ENCODE data around the gene NAP1L5.

The NAP1L5 gene

DNA sequence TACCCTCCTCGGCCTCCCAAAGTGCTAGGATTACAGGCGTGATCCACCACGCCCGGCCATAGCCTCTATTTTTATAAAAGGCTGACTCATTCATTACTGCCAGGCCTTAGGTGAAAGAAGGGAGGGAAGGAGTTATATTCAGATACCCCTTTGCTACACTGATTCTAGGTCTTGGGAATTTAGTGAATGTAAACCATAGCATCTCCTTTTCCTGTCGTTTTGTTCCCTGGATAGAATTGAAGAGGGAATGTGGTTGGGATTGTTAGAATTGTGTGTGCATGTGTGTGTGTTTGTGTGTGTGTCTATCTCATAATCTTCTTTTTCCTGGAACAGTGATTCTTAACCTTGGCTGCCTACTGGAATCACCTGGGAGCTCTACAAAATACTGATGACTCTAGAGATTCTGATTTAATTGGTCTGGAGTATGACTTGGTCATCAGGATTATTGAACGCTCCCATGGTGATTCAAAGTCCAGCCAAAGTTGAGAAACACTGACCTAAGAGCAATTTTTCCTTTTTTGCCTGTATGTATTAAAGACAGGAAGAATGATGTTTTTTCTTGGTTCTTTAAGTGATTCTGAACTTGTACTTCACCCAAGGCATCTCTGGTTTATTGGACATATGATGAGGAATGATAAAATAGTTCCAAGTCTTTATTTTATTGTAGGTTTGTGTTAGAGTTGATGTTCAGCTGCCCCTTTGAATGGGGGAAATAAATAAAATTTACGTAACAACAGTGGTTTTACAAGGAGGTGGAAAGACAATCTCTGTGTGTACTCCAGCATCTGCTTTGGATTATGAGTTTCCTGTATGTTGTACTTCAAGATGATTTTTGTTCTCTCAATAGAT, 37.0 kb downstream of the NAP1L5 start:
- no peak for DNase-seq (ENCODE audit: low read depth)

DNA sequence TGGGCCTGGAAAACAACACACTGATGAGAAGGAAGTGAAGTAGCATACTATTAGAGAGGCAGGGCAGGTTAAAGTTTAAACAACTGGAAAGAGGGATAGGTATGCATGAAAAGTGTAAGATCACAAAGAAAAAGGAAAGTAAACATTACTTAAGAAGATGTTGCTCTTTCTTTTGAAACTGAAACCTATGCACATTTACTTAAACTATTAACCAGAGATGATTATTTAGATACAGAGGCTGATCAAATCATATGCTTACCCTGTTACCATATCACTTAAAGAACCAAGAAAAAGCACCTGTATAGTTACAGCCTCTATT, 37.8 kb downstream of the NAP1L5 start:
- no peak for DNase-seq (ENCODE audit: low read depth)

DNA sequence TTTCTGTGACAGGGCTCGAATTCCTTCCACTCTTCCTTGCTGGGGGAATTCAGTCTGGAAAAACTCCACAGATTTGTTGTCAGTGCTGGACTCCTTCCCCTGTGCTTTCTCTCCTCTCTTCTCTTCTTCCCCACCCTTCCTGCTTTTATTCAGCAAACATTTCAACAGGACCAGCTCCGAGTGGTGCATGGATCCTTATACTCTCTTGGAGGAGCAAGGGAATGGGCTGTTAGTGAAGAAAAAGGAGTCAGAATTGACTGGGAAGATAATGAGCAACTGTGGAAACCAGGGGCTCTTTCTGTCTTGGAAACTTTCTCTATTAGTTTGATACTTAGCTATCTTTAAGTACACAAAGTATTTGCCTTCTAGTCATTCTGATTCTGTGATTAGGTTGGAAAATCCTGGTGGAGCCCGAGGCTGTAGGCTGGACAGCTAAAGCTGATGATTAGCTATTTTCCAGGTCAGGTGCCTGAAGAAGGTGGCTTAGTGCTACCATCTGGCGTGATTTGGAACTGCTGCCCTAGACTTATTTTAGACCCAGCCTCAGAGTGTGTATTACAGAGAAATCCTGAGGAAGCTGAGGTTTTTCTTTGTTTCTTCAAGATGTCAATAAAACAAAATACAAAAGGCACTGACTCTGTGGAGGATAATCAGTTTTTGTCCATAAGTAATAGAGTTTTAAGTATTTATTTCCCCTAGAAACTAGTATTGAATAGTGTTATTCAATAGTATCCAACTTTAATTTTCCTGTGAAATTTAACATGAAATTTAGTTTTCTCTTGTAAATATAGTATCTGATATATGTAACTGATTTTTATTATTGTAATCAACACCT, 38.4 kb downstream of the NAP1L5 start:
- no peak for DNase-seq (ENCODE audit: low read depth)

DNA sequence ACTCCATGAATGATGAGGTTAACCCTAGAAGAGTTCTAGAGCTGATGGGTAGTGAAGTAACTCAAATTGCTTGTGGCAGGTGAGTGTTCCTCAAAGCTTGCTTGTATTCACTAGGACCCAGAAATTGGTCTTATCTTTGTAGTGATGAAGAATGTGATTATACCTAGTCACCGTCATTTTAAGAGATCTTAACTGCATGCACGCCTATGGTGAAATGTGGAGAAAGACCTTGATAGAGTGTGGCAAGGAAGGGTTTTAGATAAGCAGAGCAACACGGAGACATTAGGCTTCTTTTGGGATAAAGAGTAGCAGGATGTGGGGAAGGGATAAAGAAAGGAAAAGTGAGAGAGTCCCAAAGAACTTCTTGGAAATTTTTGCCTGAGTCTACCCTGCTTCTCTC, 42.4 kb downstream of the NAP1L5 start:
- DNase-seq (ENCODE audit: low read depth), result no peak

DNA sequence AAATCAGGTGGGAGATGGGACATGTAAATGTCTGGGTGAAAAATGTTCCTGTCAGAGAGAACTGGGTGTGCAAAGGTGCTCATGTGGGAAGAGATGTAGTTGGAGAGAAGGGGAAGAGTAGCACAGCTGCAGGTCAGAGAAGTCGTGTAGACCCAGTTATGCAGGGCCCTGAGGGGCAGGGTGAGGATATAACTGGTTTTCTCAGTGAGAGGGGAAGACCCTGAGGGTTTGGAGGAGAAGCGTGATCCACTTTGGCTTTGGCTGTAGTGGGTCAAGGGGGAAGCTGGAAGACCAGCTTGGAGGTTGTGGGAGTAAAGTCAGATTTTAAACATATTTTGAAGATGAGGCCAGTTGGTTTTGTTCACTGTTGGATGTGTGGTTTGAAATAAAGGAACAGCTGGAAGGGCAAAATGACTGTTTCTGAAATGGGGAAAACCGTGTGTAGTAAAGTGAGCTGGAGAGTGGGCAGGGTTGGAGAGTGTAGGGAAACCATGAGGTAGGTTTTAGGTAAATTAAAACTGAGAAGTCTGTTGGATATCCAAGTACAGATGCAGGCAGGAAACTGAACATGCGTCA, 44.2 kb downstream of the NAP1L5 start:
- no peak for DNase-seq (ENCODE audit: low read depth)

DNA sequence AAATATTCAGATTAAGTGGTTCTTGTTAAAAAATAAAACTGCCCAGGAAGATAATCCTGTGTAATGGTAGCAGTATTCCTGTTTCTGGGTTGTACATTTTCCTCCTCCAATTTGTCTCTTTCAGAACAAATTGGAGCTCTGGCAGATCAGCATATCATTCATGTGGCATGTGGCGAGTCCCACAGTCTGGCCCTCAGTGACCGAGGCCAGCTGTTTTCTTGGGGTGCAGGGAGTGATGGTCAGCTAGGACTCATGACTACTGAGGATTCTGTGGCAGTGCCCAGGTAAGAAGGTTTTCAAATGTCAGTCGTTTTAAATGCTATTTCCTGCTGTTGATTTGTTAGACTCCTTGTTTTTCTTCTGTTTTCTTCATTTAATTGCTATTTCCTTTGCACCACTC, 47.9 kb downstream of the NAP1L5 start:
- DNase-seq (ENCODE audit: low read depth), result no peak

DNA sequence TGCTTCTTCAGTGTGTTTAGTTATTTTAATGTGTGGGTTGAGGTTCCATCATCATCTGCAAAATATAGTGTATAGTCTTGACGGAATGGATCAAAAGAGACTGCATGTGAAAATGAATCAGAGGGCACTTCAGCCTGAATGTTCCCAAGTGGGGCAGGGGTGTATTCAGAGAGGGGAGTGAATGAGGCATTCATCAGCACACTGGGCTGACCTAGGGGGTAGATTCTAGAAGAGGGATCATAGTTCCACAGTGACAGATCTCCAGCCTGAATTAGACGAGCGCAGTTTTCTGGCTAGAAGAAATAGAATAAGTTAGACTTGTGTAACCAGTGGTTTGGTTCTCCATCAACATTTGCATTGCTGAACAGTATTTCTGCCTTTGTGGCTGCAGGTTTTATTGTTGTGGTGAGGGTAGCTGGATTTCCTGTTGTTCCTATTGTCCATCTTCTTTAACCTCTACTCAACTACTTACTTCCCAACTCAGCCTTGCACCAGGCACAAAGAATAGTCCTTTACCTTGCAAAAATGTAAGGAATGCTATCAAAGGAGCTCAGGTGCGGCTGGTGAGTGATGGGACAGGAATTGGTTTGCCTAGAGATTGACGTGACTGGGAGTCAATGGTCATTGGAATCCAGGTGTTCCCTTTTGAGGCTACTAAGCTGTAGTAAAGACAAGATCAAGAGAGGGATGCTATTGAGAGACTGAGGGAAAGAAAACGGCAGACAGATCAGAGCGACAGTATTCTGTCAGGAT, 50.9 kb downstream of the NAP1L5 start:
- no peak for DNase-seq (ENCODE audit: low read depth)

DNA sequence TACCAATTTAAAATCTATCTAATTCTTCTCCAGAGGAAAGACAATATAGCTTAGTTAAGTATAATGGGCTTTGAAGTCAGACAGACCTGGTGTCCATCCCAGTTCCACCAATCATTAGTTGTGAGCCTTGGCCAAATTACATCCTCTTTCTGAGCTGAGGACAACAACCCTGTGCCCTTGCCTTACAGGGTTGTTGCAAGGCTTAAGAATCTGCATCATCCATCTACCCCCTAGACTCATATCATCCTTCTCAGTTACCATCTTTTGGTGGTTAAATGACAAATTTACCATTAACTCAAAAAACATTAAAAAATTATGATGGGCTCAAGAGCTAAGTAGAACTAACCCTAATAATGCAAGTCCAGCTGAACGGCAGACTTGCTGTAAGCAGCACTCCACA, 51.6 kb downstream of the NAP1L5 start:
- DNase-seq (ENCODE audit: low read depth), result no peak

All from stimulated activated CD8-positive, alpha-beta memory T cell treated with anti-CD3 and anti-CD28 coated beads, Interleukin-15, amount 100 ng/mL, for 24 hours (primary cell).